Measurements from ENCODE around the gene UBAC2.

UBAC2 gene

DNA sequence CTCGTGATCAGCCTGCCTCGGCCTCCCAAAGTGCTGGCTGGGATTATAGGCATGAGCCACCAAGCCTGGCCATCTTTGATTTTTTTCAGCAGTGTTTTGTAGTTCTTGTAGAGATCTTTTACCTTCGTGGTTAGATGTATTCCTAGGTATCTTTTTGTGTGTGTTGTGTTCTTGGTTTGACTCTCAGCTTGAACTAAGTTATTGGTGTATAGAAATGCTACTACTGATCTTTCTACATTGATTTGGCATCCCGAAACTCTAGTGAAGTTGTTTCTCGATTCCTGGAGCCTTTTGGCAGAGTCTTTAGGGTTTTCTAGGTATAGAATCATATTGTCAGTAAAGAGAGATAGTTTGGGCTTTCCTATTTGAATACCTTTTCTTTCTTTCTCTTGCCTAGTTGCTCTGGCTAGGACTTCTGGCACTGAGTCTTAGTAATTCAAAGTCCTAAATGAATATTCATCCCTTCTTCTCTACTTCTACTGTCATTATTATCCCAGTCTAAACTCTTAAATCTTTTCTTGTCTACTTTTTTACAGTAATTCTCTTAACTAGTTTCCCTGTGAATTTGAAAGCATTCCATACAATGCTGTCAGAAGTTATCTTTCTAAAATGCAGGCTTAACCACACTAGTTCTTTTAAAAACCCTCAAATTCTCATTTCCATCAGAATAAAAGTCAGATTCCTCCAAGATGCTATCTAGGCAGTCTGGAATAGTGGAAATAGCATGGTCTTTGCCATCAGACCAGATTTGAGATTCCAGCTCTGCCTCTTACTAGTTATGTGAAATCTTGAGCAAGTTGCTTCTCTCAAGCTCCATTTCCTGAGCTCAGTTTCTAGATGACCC is 50.5 kb downstream of the UBAC2 start:
- Histone ChIP-seq H3K36me3 (ENCODE audit: insufficient read depth) (no peaks in the 10 kb centered on the region), H4K20me1 (ENCODE audit: insufficient read depth) (no peaks in the 10 kb centered on the region), H3K9ac (no peak overlapping the region), H2AFZ (ENCODE audit: low read depth) (no peak overlapping the region), H3K27ac (no peak overlapping the region), H3K4me3 (IDR thresholded peaks at IDR 0.05; ENCODE audit: insufficient read depth, low read depth, low read length) (no peak overlapping the region), H3K79me2 (ENCODE audit: insufficient read depth, low read depth) (no peaks in the 10 kb centered on the region), H3K4me1 (ENCODE audit: low read depth, poor library complexity, severe bottlenecking) (no peaks in the 10 kb centered on the region), H3K27me3 (ENCODE audit: insufficient read depth, low read depth) (no peaks in the 10 kb centered on the region), H3K4me2 (no peak overlapping the region)
- TF ChIP-seq CTCF (conservative IDR thresholded peaks at IDR 0.05; ENCODE audit: low read depth, low read length), result no peak

DNA sequence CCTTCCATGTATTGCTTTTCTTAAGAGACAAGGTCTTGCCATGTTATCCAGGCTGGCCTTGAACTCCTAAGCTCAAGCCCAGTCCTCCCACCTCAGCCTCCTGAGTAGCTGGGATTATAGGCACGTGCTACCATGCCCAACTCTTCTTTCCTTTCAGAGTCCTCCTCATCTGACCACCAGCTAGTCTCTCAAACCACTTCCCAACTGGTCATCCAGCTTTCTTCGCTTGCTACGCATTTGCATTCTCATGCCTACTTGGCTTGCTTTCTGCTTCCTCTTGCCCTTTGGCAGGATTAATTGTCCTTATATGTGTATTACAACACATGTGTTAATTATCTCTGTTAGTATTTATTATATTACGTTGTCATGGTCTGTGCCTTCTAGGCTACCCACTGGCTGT is 51.3 kb downstream of the UBAC2 start:
- no peak overlapping the region for H2AFZ ChIP-seq (ENCODE audit: low read depth)
- no peaks in the 10 kb centered on the region for H3K27me3 ChIP-seq (ENCODE audit: insufficient read depth, low read depth)
- H3K79me2 ChIP-seq (ENCODE audit: insufficient read depth, low read depth), result no peaks in the 10 kb centered on the region
- H3K4me2 ChIP-seq, result no peak overlapping the region
- no peak for TF ChIP-seq CTCF (conservative IDR thresholded peaks at IDR 0.05; ENCODE audit: low read depth, low read length)
- H3K4me3 ChIP-seq (IDR thresholded peaks at IDR 0.05; ENCODE audit: insufficient read depth, low read depth, low read length), result no peak overlapping the region
- no peak overlapping the region for H3K9ac ChIP-seq
- H4K20me1 ChIP-seq (ENCODE audit: insufficient read depth), result no peaks in the 10 kb centered on the region
- no peak overlapping the region for H3K27ac ChIP-seq
- no peaks in the 10 kb centered on the region for H3K36me3 ChIP-seq (ENCODE audit: insufficient read depth)
- no peaks in the 10 kb centered on the region for H3K4me1 ChIP-seq (ENCODE audit: low read depth, poor library complexity, severe bottlenecking)

- no peak for TF ChIP-seq CTCF (conservative IDR thresholded peaks at IDR 0.05; ENCODE audit: low read depth, low read length)
- H3K4me3 ChIP-seq (IDR thresholded peaks at IDR 0.05; ENCODE audit: insufficient read depth, low read depth, low read length), result no peak overlapping the region
- no peak overlapping the region for H3K4me2 ChIP-seq
- no peaks in the 10 kb centered on the region for H3K36me3 ChIP-seq (ENCODE audit: insufficient read depth)
- no peak overlapping the region for H3K27ac ChIP-seq
- no peaks in the 10 kb centered on the region for H4K20me1 ChIP-seq (ENCODE audit: insufficient read depth)
- H3K79me2 ChIP-seq (ENCODE audit: insufficient read depth, low read depth), result no peaks in the 10 kb centered on the region
- H2AFZ ChIP-seq (ENCODE audit: low read depth), result no peak overlapping the region
- H3K27me3 ChIP-seq (ENCODE audit: insufficient read depth, low read depth), result no peaks in the 10 kb centered on the region
- no peaks in the 10 kb centered on the region for H3K4me1 ChIP-seq (ENCODE audit: low read depth, poor library complexity, severe bottlenecking)
- H3K9ac ChIP-seq, result no peak overlapping the region
These were observed 54.2 kb downstream of the UBAC2 start for GRCh38 chr13:99254830-99255229.

GRCh38 chr13:99255271-99255670 is 54.6 kb downstream of the UBAC2 start:
- no peaks in the 10 kb centered on the region for H3K36me3 ChIP-seq (ENCODE audit: insufficient read depth)
- no peak for TF ChIP-seq CTCF (conservative IDR thresholded peaks at IDR 0.05; ENCODE audit: low read depth, low read length)
- no peak overlapping the region for H3K9ac ChIP-seq
- no peaks in the 10 kb centered on the region for H3K4me1 ChIP-seq (ENCODE audit: low read depth, poor library complexity, severe bottlenecking)
- no peak overlapping the region for H2AFZ ChIP-seq (ENCODE audit: low read depth)
- H3K27ac ChIP-seq, result no peak overlapping the region
- no peaks in the 10 kb centered on the region for H3K79me2 ChIP-seq (ENCODE audit: insufficient read depth, low read depth)
- H3K4me2 ChIP-seq, result no peak overlapping the region
- no peaks in the 10 kb centered on the region for H3K27me3 ChIP-seq (ENCODE audit: insufficient read depth, low read depth)
- H4K20me1 ChIP-seq (ENCODE audit: insufficient read depth), result no peaks in the 10 kb centered on the region
- no peak overlapping the region for H3K4me3 ChIP-seq (IDR thresholded peaks at IDR 0.05; ENCODE audit: insufficient read depth, low read depth, low read length)
